ENCODE data around the gene BAG1.

The BAG1 gene

GRCh38 chr9:33210006-33210715, 54.3 kb downstream of the BAG1 start:
- no peak for DNase-seq (ENCODE audit: low spot score)

DNA sequence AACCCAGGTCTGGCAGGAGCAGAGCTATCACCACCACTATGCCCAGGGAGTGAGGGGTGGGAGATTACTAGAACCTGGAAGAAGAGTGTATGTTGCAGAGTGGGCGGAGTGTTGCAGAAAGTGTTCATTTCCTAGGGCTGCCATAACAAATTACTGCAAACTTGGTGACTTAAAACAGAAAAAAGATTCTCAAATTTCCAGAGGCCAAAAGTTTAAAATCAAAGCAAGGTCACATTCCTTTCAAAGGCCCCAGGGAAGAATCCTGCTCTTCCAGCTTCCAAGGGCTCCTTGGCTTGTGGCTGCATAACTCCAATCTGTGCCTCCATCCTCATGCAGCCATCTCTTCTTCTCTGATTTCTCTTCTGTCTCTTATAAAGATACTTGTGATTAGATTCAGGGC, 55.1 kb downstream of the BAG1 start:
- no peak for DNase-seq (ENCODE audit: low spot score)

DNA sequence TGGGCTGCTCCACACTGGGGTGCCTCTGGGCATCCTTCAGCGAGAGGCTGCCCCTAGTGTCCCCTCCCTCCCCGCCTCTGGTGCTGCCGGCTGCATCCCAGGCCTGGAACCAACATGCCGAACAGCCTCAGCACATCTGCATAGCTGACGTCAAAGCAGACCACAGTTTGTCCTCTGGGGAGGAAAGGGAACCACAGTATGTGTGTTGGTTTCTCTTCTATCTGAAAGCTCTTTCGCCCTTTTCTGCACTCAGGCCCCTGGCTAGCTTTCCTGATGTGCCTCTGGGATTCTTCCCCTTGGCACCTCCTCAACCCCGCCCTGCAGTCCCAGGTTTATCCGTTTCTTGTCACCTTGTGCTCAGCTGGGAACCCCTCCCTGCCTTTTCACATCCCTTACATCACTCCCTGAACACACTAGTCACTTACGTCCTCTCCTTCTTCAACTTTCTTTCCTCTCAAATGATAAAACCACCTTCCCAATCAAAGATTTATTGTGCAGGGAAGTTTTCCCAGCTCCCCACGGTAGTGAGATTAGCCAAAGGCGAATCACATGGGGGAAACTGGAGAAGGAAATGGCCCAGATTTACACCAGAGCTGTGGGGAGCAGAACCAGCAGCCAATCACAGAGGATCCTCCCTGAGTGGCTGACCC, 61.8 kb downstream of the BAG1 start:
- peak; percentile 68 for DNase-seq (ENCODE audit: low spot score)
